ENCODE measurements around the gene DNASE1L1.
A peak's percentile ranks its signal among the peaks of the same experiment; 100 is the strongest.

DNA sequence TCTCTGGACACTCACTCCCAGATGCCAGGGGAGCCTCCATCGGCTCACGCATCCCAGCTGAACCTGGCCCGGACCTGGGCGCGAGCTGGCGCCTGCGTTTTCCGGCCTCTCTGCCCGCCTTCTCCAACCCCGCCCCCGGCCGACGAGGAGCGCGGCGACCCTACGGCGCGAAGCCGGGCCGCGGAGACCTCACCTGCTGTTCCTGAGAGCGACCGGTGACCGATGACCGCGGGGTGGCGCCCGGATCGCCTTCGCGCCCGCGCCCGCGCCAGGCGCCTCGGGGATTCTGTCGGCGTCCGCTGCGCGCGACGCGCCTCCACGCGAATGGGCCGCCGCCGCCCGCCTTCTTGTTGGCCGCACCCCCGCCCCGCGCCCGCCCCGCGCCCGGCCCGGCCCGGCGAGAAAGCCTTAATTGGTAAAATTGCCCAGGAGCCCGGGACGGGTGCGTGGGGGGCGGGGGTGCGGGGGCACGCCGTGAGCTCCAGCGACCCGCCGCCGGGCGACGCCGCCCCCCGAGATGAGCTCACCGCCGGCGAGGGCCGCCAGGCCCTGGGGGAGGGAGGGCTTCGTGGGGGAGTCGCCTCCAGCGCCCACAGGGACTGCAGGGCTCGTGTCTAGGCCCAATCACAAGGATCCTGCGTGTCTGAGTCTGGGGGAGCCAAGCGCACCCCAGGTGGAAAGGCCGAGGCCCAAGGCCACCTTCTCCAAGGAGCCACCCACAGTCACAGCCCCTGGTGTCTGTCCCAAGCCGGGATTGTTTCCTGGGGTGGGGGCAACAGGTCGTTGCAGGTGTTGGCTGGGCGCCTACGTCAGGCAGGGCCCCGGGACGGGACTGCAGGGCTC lies 34.5 kb downstream of the DNASE1L1 start, which contains the start of gene FLNA:
- TF ChIP-seq POLR2A (IDR thresholded peaks at IDR 0.05) = no peak
- TF ChIP-seq, protein P1, sequence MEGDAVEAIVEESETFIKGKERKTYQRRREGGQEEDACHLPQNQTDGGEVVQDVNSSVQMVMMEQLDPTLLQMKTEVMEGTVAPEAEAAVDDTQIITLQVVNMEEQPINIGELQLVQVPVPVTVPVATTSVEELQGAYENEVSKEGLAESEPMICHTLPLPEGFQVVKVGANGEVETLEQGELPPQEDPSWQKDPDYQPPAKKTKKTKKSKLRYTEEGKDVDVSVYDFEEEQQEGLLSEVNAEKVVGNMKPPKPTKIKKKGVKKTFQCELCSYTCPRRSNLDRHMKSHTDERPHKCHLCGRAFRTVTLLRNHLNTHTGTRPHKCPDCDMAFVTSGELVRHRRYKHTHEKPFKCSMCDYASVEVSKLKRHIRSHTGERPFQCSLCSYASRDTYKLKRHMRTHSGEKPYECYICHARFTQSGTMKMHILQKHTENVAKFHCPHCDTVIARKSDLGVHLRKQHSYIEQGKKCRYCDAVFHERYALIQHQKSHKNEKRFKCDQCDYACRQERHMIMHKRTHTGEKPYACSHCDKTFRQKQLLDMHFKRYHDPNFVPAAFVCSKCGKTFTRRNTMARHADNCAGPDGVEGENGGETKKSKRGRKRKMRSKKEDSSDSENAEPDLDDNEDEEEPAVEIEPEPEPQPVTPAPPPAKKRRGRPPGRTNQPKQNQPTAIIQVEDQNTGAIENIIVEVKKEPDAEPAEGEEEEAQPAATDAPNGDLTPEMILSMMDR (IDR thresholded peaks at IDR 0.05) = peak in 2 of 4 experiments; percentile 27 to 33

Data from prostate gland (tissue), 2 donors.